Stimulated activated CD8-positive, alpha-beta memory T cell treated with anti-CD3 and anti-CD28 coated beads, Interleukin-7, amount 100 ng/mL, for 24 hours (primary cell): Measurements from ENCODE around the gene NUDT6.

Source experiments
- DNase-seq: peaks from one replicate; pipeline ENCODE4 v3.0.0-alpha.2; 2020; ENCODE audit warnings: low read depth

Gene NUDT6

DNA sequence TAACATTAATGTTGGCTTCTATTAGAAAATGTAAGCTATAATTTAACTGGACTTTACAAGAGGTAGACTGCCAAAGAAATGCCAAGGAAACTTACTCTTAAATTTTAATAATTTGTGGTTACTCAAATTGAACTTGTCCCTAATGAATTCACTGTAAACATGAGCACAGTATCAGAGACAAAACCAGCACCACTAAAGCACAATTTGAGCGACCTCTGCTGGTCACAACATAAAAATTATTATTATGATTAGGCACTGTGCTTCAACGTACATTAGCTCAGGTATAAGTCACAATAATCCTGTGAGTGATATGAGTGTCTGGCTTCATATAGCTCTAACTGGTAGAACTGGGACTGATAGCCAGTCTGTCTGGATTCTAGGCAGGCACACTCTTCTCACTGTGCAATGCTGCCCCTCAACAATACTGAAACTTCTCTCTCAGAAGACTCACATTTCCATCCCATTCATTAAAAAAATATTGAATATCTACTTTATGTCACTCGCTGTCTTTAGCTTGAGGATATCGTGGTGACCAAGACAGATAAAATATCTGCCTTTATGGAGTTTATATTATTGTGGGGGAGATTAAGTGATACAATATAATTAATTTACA is 8.0 kb downstream of the NUDT6 start:
- no peak for DNase-seq

GRCh38 chr4:122912810-122913575 is 9.4 kb downstream of the NUDT6 start:
- DNase-seq = no peak

GRCh38 chr4:122911588-122911987 is 10.8 kb downstream of the NUDT6 start:
- DNase-seq = no peak

DNA sequence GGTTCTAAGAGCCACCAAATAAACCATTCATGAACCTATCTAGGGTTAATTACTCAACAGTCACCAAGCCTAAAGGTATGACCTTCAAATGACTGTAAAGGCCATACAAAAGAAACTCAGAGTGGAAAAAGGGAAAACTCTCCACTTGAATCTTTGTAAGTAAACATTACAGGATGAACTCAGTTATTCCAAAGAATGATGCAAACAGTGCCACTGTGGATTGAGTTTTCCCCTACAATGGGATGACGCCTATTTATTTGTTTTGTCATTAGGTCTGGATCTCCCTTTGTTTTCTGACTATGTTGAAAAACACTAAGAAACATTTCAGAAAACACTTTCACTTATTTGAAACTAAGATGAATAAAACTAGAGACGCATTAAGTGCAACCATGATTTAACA is 12.7 kb downstream of the NUDT6 start:
- no peak for DNase-seq

DNA sequence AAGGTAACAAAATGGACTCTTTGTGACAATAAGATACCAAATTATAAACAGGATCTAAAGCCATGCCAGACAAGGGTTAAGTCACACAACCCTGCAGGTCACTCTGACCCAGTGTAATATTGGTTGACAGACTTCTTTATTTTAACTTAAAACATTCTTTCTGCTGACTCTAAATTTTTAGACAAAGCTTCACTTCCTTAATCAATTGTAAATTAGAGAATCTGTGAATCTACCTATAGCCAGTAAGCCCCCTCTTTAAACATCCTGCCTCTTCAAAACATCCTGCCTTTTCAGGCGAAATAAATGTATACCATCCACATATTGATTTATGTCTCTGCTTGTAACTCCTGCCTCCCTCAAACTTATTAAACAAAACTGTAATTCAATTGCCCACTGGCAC is 14.2 kb downstream of the NUDT6 start:
- DNase-seq = no peak

- DNase-seq = no peak
These were observed 15.5 kb downstream of the NUDT6 start for GRCh38 chr4:122906859-122907305.

DNA sequence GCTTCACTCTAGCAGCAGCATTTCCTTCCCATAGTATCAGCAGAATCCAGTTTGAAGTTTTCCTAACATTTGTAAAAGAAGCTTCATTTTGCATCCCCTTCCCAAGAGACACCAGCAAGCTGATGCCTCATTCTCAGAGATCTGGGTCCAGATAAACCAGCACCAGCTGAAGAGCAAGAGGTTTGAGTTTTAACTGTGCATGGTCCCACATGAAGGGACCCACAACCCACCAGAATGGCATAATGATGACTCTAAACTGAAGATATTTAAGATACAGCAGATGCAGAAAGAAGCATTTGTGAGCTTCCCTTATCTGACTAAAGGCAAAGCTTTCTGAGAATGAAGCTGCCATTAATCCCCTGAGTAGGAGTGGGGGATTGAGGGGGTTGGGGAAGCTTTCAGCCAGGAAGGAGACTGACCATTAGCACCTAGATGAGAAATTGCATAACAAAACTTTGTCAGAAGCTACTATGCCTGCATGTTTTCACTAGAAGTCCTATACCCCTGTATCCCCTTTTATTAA is 18.6 kb downstream of the NUDT6 start:
- DNase-seq = no peak

DNA sequence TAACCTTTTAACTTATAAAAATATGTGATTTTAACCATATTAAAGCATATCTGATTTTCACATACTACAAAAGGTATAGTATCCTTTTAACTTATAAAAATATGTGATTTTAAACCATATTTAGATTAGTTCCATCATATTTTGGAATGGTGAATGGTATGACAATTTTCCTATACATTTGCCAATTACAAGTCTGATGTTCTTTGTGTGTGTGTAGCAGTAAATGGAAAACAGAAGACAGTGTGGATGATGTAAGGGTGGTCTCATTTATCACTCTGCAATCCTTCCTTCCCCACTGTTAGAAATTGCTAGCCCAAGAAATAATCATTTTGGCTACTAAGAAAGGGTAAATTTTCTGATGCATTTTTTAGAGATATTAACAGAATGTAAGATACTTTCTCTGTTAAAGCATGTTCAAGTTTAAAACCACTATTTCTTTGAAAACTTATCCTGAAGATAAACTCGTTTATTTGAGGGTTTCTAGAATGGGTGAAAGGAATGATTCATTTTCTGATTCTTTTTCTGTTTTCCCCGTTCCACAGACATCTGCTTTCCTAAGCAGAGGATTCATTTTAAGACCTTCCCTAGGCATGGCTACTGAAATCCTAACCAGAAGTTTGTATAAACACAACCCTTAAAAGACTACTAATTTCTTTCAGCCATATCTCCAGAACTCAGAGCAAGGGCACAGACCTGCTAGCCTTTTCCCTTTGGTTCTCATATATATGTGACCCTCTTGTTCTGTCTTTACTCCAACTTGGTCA is 21.0 kb downstream of the NUDT6 start:
- DNase-seq = no peak

GRCh38 chr4:122900314-122900713 is 22.1 kb downstream of the NUDT6 start:
- DNase-seq = no peak

DNA sequence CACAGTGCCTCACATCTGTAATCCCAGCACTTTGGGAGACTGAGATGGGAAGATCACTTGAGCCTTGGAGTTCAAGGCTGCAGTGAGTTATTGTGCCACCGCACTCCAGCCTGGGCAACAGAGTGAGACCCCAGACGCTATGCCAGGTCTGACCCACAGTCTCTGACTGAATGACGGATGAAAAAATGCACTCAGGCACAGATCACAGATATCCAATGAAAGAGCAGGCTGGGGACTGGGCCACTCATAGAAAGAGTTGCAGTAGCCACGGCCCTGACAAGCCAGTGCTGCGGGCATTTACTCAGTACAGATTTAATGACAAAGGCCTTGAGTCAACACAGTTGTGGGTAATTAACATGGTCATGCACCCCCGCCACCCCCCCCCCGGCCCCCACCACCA is 22.7 kb downstream of the NUDT6 start:
- no peak for DNase-seq

DNA sequence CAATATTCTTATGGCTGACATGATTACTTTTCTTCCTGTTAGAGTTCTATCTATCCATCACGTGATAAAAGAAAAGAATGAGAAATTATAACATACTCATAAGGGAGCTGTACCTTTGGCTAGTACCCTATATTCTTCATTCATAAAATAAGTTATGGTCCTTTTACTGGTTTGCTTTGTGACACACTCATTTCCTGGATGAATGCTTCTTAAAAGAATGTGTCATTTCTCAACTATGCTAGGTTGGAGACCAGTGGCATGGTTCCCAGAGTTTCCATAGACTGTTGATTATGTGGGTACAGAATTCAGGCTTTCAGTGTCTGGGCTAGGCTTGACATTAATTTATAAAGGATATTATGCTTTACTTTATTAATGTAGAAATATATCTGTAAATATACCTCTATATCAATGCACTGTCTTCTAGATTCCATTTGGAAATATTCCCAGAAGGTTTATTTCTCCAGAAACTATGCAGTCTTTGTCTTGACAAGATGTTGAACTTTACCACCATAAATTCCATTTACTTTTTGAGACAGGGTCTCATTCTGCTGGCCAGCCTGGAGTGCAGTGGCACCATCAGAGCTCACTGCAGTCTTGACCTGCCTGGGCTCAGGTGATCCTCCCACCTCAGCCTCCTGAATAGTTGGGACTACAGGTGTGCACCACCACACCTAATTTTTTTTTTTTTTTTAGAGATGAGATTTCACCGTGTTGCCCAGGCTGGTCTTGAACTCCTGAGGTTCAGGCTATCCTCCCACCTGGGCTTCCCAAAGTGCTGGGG is 23.8 kb downstream of the NUDT6 start:
- no peak for DNase-seq

DNA sequence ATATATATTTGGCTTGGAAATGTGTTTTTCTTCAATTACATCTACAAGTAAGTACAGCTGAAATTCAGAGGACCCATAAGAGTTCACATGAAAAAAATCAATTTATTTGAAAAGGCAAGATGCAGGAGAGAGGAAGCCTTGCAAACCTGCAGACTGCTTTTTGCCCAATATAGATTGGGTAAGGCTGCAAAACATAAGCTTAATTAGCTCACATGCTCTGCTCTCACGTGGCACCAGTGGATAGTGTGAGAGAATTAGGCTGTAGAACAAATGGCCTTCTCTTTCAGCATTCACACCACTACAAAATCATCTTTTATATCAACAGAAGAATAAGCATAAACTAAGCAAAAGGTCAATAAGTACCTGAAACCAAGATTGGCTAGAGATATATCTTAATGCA is 26.1 kb downstream of the NUDT6 start:
- DNase-seq = no peak

DNA sequence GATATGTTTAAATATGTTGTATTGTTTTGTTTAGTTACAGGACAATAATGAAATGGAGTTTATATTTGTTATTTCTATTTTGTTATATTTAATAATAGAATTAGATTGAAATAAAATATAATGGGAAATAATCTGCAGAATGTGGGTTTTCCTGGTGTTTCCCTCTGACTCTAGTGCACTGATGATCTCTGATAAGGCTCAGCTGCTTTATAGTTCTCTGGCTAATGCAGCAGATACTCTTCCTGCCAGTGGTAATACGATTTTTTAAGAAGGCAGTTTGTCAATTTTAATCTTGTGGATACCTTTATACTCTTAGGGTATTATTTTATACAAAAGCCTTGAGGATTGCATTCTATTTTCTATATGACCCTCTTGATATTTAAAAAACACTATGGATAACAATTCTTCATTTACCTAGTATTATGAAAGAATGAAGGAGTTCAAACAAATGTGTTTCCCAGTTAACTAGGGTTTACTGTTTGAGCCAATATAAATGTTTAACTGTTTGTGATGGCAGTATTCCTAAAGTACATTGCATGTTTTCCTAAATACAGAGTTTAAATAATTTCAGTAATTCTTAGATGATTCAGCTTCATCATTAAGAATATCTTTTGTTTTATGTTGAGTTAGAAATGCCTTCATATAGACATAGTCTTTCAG is 26.9 kb downstream of the NUDT6 start:
- no peak for DNase-seq

GRCh38 chr4:122894827-122895226 is 27.6 kb downstream of the NUDT6 start:
- no peak for DNase-seq

DNA sequence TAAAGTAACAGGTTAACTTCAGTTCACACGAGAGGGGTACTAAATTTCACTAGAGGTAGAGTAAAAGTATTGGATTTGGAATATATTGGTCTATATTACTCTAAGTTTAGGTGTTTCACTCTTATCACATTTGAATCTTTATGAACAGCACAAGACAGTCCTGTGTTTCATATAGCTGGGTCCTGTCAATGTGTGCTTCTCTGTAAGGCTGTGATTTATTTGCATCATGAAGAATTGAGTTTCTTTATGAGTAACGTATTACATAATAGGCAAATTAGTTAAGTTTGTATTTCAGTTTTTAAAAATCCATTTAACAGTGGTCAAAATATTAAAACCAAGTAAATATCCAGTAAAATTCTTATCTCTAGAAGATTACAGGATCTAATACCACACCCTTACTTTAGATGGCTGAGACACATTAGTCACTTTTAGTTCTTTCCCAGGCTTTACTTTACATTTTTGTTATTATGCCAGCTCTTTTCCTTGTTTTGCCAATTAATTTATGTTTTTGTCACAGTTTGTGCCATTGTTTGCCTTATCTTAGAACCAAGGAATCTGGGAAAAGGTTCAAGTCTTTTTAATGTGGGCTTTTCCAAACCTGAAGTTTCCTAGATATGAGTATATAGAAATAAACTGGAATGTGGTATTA is 32.1 kb downstream of the NUDT6 start:
- DNase-seq = no peak

DNA sequence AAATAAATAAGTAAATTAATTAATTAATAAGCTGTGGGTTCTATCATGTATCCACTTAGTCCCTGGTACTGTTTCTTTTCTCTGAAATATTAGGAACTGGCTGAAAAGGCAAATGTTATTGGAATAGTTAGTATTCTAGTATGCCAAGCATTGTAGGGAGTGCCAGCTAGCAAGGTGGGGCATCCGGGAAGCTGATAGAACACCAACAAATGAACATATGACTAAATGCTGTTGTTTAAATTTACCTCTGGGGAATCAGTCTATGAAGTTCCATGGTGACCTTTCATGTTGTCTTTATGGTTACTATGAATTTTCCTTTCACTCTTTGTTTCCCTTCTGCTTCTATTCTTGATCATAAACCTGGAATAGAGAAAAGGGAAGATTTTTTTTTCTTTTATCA is 32.7 kb downstream of the NUDT6 start:
- no peak for DNase-seq

DNA sequence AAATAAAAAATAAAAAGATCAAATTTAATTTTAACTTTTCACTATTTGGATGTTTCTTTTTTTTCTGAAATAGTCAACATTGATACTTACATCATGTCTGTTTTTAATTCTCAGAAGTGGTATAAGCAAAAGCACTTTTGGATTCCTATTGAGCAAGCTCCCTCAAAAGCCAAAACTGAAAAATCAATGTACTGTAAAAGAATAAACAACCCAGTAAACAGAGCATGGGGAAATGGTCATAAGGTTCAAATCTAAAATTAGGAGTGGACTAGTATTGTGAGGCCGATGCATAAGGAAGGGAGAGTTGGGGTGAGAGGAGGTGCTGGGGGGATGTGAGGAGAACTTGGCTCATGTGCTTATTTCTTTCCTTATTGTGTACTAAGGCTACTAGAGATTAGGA is 37.9 kb downstream of the NUDT6 start:
- DNase-seq = no peak

DNA sequence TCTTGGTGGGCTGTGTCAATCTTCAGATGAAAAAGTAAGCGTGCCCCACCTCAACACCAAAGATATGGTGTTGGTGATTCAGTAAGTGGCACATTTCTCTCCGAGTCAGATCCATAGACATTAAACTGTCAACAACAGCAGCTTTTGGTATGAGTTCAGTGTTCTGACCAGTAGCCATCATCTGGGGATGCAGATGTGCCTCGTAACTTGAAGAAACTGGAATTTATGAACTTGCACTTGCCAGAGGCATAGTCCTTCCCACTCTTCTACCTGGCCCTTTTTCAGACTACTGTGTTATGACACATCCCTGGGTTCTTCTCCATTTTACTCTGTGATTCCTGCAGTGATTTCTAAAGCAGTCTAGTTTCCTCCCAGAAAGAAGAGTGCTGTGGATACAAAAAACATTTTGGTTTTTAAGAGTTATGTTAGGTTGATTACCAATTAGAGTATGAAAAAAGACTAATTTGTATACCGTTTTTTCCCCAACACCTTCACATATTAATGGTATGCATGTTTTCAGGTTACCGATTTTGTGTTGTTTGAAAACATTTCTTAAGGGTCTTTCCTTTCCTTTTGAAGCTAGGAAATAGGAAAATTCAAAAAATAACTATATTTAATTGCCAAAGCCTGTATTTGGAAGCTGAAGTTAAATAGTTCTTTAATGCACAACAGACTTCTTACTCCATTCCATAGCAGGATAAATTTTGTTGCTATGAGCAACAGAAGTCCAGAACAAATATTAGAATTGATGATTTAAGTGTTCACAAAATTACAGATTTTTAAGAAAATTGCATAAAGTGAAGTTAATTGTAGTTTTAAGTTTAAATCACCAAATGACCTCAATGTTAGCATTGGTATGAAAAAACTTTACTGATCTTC is 39.3 kb downstream of the NUDT6 start:
- no peak for DNase-seq

DNA sequence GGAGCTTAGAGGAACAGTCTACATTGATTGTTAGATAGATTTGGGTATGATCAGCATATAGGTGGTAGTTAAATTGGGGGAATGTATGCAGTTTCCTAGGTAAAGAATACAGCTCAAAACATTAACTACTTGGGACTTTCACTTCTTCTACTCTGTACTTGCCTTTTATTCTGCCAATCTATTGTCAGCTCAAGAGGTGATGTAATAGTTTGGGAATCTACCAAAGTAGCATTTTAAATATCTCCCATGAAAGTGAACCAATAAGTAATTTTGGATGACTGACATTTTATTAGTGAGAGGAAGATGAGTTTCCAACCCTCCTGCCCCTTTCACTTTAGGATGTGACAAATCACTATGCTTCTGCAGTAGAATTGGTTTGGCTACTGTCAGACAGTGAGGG is 43.4 kb downstream of the NUDT6 start:
- DNase-seq = no peak

- no peak for DNase-seq
These were observed 45.9 kb downstream of the NUDT6 start for GRCh38 chr4:122876456-122876855.
